BJ (cell line): ENCODE data around the gene CD33. TPM values are rescaled to one million over a fixed set of nuclear protein-coding genes. Genes with fewer than 3 reads are reported as not detected.
"Not testable (repeated sequence)": the region's sequence is repeated elsewhere in the genome, so short reads cannot be mapped to it uniquely, and the experiment has no call there.

Experiments used
- CTCF ChIA-PET: fragments of 350-600 bp; formaldehyde crosslinking; extraction: SDS; loops from one replicate; lab custom pipeline; 2021; ENCODE audit warnings: antibody characterized with exemption, inconsistent platforms; lab: Yijun Ruan, JAX
- POLR2A ChIA-PET: fragments of 300-600 bp; sonication (Branson Sonifier 250); formaldehyde crosslinking; extraction: SDS; loops from one replicate; lab custom pipeline; 2021; ENCODE audit warnings: antibody characterized with exemption; lab: Charles Lee
- DNase-seq: peaks from one replicate; pipeline ENCODE4 v3.0.0-alpha.2; 2011; ENCODE audit warnings: low read depth
- H3K27me3 ChIP-seq: 2 replicates; pipeline ENCODE4 v1.6.0; 2011; ENCODE audit warnings: low read length; ENCODE audit not compliant: control insufficient read depth, insufficient read depth
- H3K36me3 ChIP-seq: 2 replicates; pipeline ENCODE4 v1.5.1; 2011; ENCODE audit warnings: low read length; ENCODE audit not compliant: control insufficient read depth, insufficient read depth
- H3K4me3 ChIP-seq: 2 replicates; pipeline ENCODE4 v1.5.1; 2011; ENCODE audit warnings: low read depth, mild to moderate bottlenecking, control low read depth, low read length
- CTCF ChIP-seq: IDR thresholded peaks from 2 replicates; pipeline ENCODE4 v1.5.1; 2011; ENCODE audit warnings: low read depth, mild to moderate bottlenecking, control low read depth, inconsistent platforms, low read length, moderate library complexity; ENCODE audit not compliant: insufficient read depth
- polyA minus RNA-seq: library from RNA; depleted of rRNA, polyadenylated mRNA; stranded (reverse); fragments of >200 nt; gene quantifications from 2 replicates; pipeline ENCODE4 v1.2.3, GENCODE V29; 2011; rRNA and poly(A)+ RNA removed
- polyA plus RNA-seq: library from polyadenylated mRNA; depleted of rRNA; stranded (reverse); fragments of >200 nt; gene quantifications from 2 replicates; pipeline ENCODE4 v1.2.3, GENCODE V29; 2011; rRNA removed

CD33 gene
- polyA plus RNA-seq (not detected in 2 replicates), polyA minus RNA-seq (not detected in 2 replicates)

GRCh38 chr19:51224898-51225393 lies at the start of gene CD33:
TSS of gene CD33 (plus strand) at chr19:51225080. CDS start at chr19:51225119, 39 bp downstream.
- H3K27me3 ChIP-seq, POLR2A ChIA-PET, CTCF ChIA-PET, H3K4me3 ChIP-seq, DNase-seq, H3K36me3 ChIP-seq: not testable (repeated sequence)

DNA sequence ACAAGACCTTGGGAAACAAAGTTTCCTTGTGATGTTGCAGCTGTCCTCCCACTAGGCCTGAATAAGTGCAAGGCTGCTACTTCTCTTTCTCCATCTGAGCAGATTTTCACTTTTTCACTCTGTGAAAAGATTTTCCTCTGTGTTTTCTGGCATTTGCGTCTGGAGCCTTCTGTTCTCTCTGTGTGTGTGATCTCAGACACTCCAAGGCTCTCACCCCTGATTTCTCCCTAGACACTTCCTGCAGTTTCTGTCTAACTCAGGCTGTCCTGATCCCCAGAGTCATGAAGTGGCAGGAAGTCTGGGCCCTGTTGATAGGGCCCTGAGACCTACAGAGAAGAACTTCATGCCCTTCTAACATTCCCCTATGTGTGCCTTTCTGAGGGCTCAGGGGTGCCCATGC lies 45.6 kb upstream of the CD33 start:
- ChIA-PET POLR2A (no interaction called here), CTCF (interaction anchor here (1.2 kb wide), 1 partner anchor 23 kb away, joined by 4 read pairs; no protein-coding TSS in a partner anchor)
- Histone ChIP-seq H3K4me3 (no peak overlapping the region), H3K36me3 (no peaks in the 10 kb centered on the region), H3K27me3 (no peaks in the 10 kb centered on the region; the same call in 1 of the 2 replicates)
- DNase-seq, result no peak
- no peak for TF ChIP-seq CTCF

GRCh38 chr19:51181377-51181912 lies 43.4 kb upstream of the CD33 start:
- Histone ChIP-seq H3K36me3 (no peaks in the 10 kb centered on the region), H3K4me3 (no peak overlapping the region), H3K27me3 (no peaks in the 10 kb centered on the region)
- ChIA-PET CTCF (no interaction called here), POLR2A (no interaction called here)
- no peak for TF ChIP-seq CTCF
- no peak for DNase-seq

- DNase-seq, result no peak
- ChIA-PET CTCF (no interaction called here), POLR2A (no interaction called here)
- no peaks in the 10 kb centered on the region for H3K27me3 ChIP-seq
- TF ChIP-seq CTCF, result no peak
- H3K4me3 ChIP-seq, result no peak overlapping the region
- H3K36me3 ChIP-seq, result no peaks in the 10 kb centered on the region
Measured at GRCh38 chr19:51181913-51182419, 42.9 kb upstream of the CD33 start.

DNA sequence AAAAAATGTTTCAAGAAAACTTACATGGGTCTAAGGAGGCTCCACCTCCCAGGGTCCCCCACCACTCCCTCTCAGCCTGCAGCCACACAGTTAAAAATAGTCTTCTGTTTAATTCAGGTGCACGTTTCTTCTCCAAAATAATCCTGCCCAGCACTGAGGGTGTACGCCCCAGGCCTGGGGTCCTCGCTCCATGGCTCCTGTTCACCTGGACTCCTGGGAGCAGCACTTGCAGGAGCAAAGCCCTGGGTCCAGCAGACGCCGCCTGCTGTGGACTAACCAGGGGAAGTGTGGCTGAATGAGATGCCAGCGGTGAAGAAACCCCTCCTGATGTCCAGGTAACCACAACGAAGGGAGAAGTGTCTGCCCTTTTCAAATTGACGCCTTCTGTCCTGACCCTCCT lies 41.3 kb upstream of the CD33 start:
- ChIA-PET POLR2A (no interaction called here), CTCF (no interaction called here)
- H3K27me3 ChIP-seq, result no peaks in the 10 kb centered on the region

More for the DNA sequence above, 41.3 kb upstream of the CD33 start:
- DNase-seq, result no peak
- Histone ChIP-seq H3K4me3 (no peak overlapping the region), H3K36me3 (no peaks in the 10 kb centered on the region)
- TF ChIP-seq CTCF, result no peak
